Cortex of kidney (tissue), 1 donor: ENCODE results near the gene UGT1A6.

Source experiments
- DNase-seq: peaks from one replicate; lab custom pipeline; 2025; lab: John Stamatoyannopoulos, UW

UGT1A6 gene

DNA sequence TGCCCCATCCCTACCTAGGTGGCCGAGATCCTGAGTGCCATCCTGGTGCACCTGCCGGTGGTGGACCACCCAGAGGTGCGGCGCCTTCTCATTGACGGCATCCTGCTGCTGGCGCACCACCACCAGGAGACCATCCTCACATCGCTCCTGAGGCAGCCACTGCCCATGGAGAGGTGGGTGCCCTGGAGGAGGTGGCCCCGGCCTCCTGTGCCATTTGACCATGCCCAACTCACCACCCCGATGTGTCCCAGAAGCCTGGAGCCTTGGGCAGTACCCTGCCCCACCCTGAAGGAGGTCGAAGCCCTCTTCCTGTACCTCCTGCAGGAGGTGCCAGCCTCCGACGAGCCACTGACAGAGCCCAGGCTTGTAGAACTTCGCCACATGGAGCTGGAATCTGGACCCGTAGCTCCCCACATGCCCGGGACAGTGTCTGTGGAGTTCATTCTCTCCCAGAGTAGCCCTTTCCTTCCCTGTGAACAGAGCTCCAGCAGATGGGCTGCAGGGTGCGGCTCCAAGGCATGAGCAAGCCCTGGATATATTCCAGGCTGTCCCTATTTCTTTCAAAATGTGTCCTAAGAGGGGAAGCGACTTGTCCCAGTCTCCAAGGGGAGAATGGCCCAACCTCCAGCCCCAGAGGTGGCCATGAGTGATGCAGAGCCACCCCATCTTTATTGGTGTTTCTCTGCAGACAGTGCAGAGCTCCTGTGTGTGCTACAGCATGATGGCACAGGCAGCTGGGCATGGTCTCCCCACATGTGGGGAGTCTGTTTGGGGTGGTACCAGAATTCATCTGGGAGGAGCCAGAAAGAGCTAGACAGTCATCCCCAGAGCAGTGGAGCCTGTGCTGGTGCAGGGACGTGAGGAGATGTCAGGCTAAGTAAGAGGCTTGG lies 127.4 kb downstream of the UGT1A6 start:
- DNase-seq = no peak

GRCh38 chr2:233820774-233821105 lies 128.1 kb downstream of the UGT1A6 start:
- no peak for DNase-seq

- DNase-seq = no peak
These were observed 128.5 kb downstream of the UGT1A6 start for GRCh38 chr2:233821196-233821595.

DNA sequence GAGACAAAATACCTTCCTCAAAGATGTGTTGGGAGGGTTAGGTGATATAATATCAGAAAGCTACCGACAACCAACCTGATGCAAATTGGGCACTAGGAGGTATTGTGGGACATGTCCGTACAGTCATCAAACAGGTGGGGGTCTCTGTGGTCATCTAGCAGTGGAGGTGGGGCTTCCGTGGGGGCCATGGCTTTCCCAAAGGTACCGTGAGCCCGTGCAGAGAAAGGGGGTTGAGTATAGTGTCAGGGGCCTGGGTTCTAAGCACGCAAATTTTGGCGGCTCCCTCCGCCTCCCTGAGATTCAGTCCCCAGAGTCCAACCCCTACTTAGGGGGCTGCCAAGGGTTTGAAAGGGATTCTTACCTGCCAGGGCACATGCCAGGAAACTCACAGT lies 129.0 kb downstream of the UGT1A6 start:
- no peak for DNase-seq

DNA sequence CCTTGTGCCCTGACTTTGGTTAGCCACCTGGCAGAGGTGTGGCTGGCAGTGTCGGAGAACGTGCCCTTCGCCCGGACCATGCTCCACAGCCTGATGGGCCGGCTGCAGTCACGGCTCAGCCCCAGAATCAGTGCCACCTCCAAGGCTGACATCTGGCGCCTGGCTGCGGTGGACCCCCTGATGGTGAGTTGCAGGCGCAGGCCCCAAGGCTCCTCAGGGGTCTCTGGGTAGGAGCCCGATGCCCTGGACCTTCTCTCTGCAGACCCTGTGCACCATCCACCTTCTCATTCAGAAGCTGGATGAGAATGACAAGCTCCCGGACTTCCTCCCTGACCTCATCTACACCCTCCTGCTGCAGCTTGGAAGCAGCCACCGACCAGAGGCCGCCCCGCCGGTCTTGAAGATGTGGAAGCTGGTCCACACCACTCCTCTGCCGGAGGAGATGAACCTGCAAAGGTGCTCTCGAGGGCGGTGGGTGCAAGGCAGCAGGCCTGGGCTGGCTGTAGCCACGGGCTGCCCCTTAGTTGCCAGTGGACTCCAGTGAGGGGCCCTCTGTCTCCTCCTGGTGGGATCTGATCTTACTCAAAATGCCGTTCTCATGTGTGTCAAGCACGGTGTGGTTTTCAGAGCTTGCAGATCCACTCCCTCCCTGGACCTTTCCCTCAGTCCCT lies 129.5 kb downstream of the UGT1A6 start:
- DNase-seq = no peak
